CD14-positive monocyte (primary cell): ENCODE data around the gene C4orf46. TPM values are rescaled to one million over a fixed set of nuclear protein-coding genes. Genes with fewer than 3 reads are reported as not detected.

Experiments used
- DNase-seq, 3 donors: peaks; one replicate each; pipeline ENCODE4 v3.0.0-alpha.2; 2011 to 2022
- H2AFZ ChIP-seq: 2 replicates; pipeline ENCODE4 v1.6.0; 2012; ENCODE audit warnings: mild to moderate bottlenecking, low read depth, low read length, inconsistent platforms; ENCODE audit not compliant: insufficient read depth, poor library complexity, severe bottlenecking
- H3K27ac ChIP-seq, 2 donors: 1 replicate in 1 of 2; 2 replicates in 1 of 2; pipeline ENCODE4 v1.5.1; 2012 to 2013; ENCODE audit warnings: low read length in 2 of 2, control low read depth in 1 of 2, inconsistent platforms in 1 of 2, low read depth in 1 of 2, mild to moderate bottlenecking in 1 of 2
- H3K27me3 ChIP-seq, 2 donors: one replicate each; pipeline versions ENCODE4 v1.6.0 to v1.6.1; 2011 to 2013; ENCODE audit warnings: low read length in 2 of 2; ENCODE audit not compliant: control insufficient read depth in 2 of 2, insufficient read depth in 2 of 2
- H3K36me3 ChIP-seq, 2 donors: replicated peaks in 1 of 2; 1 replicate in 1 of 2; 2 replicates in 1 of 2; pipeline versions ENCODE4 v1.5.1 to v1.6.1; 2012 to 2013; ENCODE audit warnings: low read length in 2 of 2, control low read depth in 1 of 2, inconsistent platforms in 1 of 2, mild to moderate bottlenecking in 1 of 2; ENCODE audit not compliant: insufficient read depth in 2 of 2, control insufficient read depth in 1 of 2
- H3K4me1 ChIP-seq, 2 donors: 1 replicate in 1 of 2; 2 replicates in 1 of 2; pipeline versions ENCODE4 v1.5.1 to v1.6.1; 2012 to 2013; ENCODE audit warnings: low read length in 2 of 2, control low read depth in 1 of 2, inconsistent platforms in 1 of 2, mild to moderate bottlenecking in 1 of 2, moderate library complexity in 1 of 2; ENCODE audit not compliant: insufficient read depth in 2 of 2, control insufficient read depth in 1 of 2
- H3K4me2 ChIP-seq: replicated peaks from 2 replicates; pipeline ENCODE3; 2012; ENCODE audit warnings: low read length, moderate library complexity, mild to moderate bottlenecking; ENCODE audit not compliant: poor library complexity, severe bottlenecking; ENCODE audit errors: extremely low read depth
- H3K4me3 ChIP-seq, 3 experiments: fragments of 200-600 bp in 1 of 3; sonication (generic) in 1 of 3; replicated peaks in 1 of 3; 1 replicate in 2 of 3; 2 replicates in 1 of 3; pipeline ENCODE4 v1.5.1; 2011 to 2013; ENCODE audit warnings: low read length in 3 of 3, mild to moderate bottlenecking in 3 of 3, control low read depth in 2 of 3, low read depth in 2 of 3, inconsistent platforms in 1 of 3, moderate library complexity in 1 of 3
- H3K79me2 ChIP-seq: 2 replicates; pipeline ENCODE4 v1.6.0; 2012; ENCODE audit warnings: mild to moderate bottlenecking, control low read depth, inconsistent platforms, low read length, moderate library complexity; ENCODE audit not compliant: insufficient read depth
- H3K9ac ChIP-seq: 2 replicates; pipeline ENCODE4 v1.6.0; 2017; ENCODE audit warnings: low read length, mild to moderate bottlenecking; ENCODE audit not compliant: insufficient read depth, poor library complexity, severe bottlenecking
- H3K9me3 ChIP-seq, 2 donors: replicated peaks in 1 of 2; 1 replicate in 1 of 2; 2 replicates in 1 of 2; pipeline versions ENCODE4 v1.5.1 to v1.6.1; 2012 to 2013; ENCODE audit warnings: low read length in 2 of 2, control low read depth in 1 of 2; ENCODE audit not compliant: control insufficient read depth in 1 of 2, insufficient read depth in 1 of 2
- H4K20me1 ChIP-seq: 2 replicates; pipeline ENCODE4 v1.6.0; 2012; ENCODE audit warnings: mild to moderate bottlenecking, low read length, control low read depth, moderate library complexity; ENCODE audit not compliant: insufficient read depth
- H3K27ac Mint-ChIP-seq, 7 donors: one replicate each; pipeline ENCODE4 v1.8.0; 2020; ENCODE audit warnings: mild to moderate bottlenecking in 7 of 7, mixed read lengths in 7 of 7, moderate library complexity in 6 of 7, inconsistent platforms in 2 of 7
- H3K27me3 Mint-ChIP-seq, 3 donors: one replicate each; pipeline ENCODE4 v1.8.0; 2021 to 2022; ENCODE audit warnings: low read depth in 3 of 3, mild to moderate bottlenecking in 3 of 3, mixed read lengths in 3 of 3, moderate library complexity in 3 of 3, inconsistent platforms in 1 of 3
- H3K36me3 Mint-ChIP-seq, 2 donors: one replicate each; pipeline ENCODE4 v1.8.0; 2020; ENCODE audit warnings: mixed read lengths in 2 of 2, inconsistent platforms in 1 of 2, mild to moderate bottlenecking in 1 of 2
- H3K4me1 Mint-ChIP-seq: one replicate; pipeline ENCODE4 v1.8.0; 2020; ENCODE audit warnings: mild to moderate bottlenecking, mixed read lengths
- H3K4me3 Mint-ChIP-seq, 2 donors: one replicate each; pipeline ENCODE4 v1.8.0; 2020; ENCODE audit warnings: mild to moderate bottlenecking in 2 of 2, mixed read lengths in 2 of 2, moderate library complexity in 1 of 2
- H3K9me3 Mint-ChIP-seq, 7 donors: one replicate each; pipeline ENCODE4 v1.8.0; 2020 to 2022; ENCODE audit warnings: mixed read lengths in 7 of 7, mild to moderate bottlenecking in 6 of 7, moderate library complexity in 6 of 7, inconsistent platforms in 2 of 7
- WGBS: methylation state at CpG from one replicate; pipeline ENCODE4 v1.1.5; 2013; ENCODE audit warnings: missing lambda C conversion rate; ENCODE audit not compliant: insufficient coverage; 5-methylcytosine and 5-hydroxymethylcytosine counted together
- intact Hi-C, 2 donors: fragments of 100-400 bp; cut with micrococcal nuclease; formaldehyde crosslinking; loops; one replicate each; pipeline versions ENCODE4 v1.15.0 to v1.15.1; 2023
- polyA plus RNA-seq, 3 donors: library from polyadenylated mRNA; depleted of rRNA in 1 of 3; unstranded in 2 of 3; stranded (reverse) in 1 of 3; fragments of 300-500 nt in 2 of 3; fragments of >200 nt in 1 of 3; fragmentation: Illumina TruSeq in 2 of 3; gene quantifications; 1 replicate in 2 of 3; 2 replicates in 1 of 3; pipeline ENCODE4 v1.2.3, GENCODE V29; 2012 to 2021
- TF ChIP-seq, protein P1 (sequence below): fragments of 200-600 bp; IDR thresholded peaks from one replicate; pipeline ENCODE4 v1.8.0; 2022; ENCODE audit warnings: antibody characterized with exemption, mild to moderate bottlenecking

The C4orf46 gene
- polyA plus RNA-seq, 3 donors = 4.3 to 7.6 (median 5.4) TPM

DNA sequence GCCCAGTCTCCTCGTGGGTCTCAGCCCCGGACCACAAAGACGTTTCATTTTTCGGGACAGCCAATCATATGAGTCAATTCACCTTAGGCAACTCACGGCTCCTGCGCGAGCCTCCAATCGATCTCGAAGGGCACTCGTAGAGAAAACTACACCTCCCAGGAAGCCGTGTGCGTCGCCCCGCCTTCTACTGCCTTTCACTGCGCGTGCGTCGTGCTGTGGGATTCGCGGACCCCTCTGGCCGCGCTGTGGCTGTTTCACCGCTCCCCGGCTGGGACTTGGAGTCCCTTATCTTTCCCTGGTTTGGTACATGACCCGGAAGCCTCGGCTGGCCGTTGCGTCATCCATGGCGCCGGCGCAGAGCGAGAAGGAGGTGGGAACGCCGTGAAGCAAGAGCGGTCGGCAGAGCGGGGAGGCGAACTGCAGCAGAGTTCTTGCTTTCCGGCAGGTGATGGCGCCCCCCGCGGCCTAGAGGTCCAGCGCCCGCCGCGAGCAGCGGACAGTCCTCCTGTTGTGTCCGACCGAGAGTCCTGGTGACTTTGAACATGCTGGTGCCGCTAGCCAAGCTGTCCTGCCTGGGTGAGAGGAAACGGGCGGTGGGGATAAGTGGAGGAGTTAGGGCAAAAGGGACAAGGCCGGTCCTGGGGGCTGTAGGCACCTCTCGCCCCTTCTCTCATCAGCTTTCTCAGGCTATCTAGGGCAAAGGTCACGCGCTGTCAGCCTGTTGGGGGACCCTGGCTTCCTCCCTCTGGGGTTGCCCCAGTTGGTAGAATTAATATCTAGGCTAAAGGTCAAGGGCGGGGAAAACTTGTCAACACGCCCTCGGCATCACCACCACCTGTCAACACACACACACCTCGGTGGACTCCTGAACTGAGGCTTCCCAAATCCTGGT, 474 bp upstream of the C4orf46 start, which contains the start of gene ETFDH:
TSS of gene ETFDH (plus strand) at position 382 of the 892 bp plus-strand sequence. CDS start at position 543, 161 bp downstream.
- intact Hi-C loops = loop anchor here (5.0 to 10.0 kb wide), 2 partner anchors 45 to 53 kb away; partner anchors contain the start of gene PPID (in 1 of the 2)
- no peaks in the 10 kb centered on the region for H3K9me3 ChIP-seq
- peak within 1 kb of the TSS; percentile 94 for H3K4me2 ChIP-seq
- no peaks in the 10 kb centered on the region for H4K20me1 ChIP-seq
- Mint-ChIP-seq H3K27ac (peak within 1 kb of the TSS; percentile 92 to 99 (median 97)), H3K4me3 (peak within 1 kb of the TSS; percentile 96 to 97), H3K36me3 (peaks cover 2 to 7% of the 10 kb centered on the region in 2 donors), H3K27me3 (no peaks in the 10 kb centered on the region), H3K9me3 (no peaks in the 10 kb centered on the region), H3K4me1 (peaks cover 28% of the 10 kb centered on the region)
- peak within 1 kb of the TSS; percentile 73 to 99 (median 98) for H3K4me3 ChIP-seq
- TF ChIP-seq, protein P1, sequence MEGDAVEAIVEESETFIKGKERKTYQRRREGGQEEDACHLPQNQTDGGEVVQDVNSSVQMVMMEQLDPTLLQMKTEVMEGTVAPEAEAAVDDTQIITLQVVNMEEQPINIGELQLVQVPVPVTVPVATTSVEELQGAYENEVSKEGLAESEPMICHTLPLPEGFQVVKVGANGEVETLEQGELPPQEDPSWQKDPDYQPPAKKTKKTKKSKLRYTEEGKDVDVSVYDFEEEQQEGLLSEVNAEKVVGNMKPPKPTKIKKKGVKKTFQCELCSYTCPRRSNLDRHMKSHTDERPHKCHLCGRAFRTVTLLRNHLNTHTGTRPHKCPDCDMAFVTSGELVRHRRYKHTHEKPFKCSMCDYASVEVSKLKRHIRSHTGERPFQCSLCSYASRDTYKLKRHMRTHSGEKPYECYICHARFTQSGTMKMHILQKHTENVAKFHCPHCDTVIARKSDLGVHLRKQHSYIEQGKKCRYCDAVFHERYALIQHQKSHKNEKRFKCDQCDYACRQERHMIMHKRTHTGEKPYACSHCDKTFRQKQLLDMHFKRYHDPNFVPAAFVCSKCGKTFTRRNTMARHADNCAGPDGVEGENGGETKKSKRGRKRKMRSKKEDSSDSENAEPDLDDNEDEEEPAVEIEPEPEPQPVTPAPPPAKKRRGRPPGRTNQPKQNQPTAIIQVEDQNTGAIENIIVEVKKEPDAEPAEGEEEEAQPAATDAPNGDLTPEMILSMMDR = peak; percentile 60
- peak; percentile 96 to 99 (median 99) for DNase-seq
- H2AFZ ChIP-seq = peak within 1 kb of the TSS; percentile 98
- H3K79me2 ChIP-seq = peaks cover 76% of the 10 kb centered on the region
- H3K36me3 ChIP-seq = peaks cover 0 to 6% of the 10 kb centered on the region in 2 donors
- H3K27ac ChIP-seq = peak within 1 kb of the TSS; percentile 94 to 95
- peaks cover 20 to 32% of the 10 kb centered on the region in 2 donors for H3K4me1 ChIP-seq
- under 1% methylated on average over 52 of the region's 60 CpGs for WGBS
- H3K9ac ChIP-seq = peak within 1 kb of the TSS; percentile 81
- H3K27me3 ChIP-seq = no peaks in the 10 kb centered on the region

DNA sequence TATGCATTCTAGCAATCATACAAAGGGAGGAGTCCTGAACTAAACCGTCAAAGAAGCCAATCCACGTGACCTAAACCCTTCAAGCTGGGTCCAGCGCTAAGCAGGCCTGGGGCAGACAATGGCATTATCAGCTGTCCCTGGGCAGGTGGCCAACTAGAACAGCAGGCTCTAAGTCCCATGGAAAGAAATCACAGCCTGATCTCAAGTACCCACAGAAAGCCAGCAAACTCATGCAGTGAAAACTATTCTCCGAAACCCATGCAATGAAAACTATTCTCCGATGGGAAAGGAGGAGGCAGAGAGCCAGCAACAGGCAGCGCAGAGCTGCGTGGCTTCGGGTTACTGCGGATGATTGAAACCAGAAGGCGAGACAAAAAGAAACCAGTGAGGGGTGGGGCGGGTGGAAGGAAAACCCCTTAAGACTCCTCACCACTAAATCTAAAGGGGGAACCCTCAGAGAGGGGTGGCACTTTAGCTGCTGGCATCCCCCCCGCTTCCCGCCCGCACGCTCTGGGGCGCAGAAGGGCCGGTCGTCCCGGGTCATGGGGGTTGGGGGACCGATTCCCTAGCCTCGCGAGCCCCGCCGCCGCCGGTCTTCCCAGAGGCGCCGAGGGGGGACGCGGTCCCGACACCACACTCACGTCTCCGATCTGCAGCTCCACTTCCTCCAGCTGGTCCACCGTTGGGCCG, 567 bp downstream of the C4orf46 start:
- WGBS = 0% methylated on average over 23 of the region's 35 CpGs
- H3K36me3 Mint-ChIP-seq = peaks cover 3 to 4% of the 10 kb centered on the region in 2 donors
- intact Hi-C loops = loop anchor here (5.0 to 10.0 kb wide), 2 partner anchors 46 to 54 kb away; partner anchors contain the start of gene PPID (in 1 of the 2)

More for the DNA sequence above, 567 bp downstream of the C4orf46 start:
- Mint-ChIP-seq H3K4me3 (peak overlapping the region; percentile 96 to 97), H3K27ac (peak overlapping the region; percentile 92 to 99 (median 97)), H3K27me3 (no peaks in the 10 kb centered on the region), H3K9me3 (no peaks in the 10 kb centered on the region), H3K4me1 (peaks cover 26% of the 10 kb centered on the region)
- H3K9ac ChIP-seq = peak overlapping the region; percentile 81
- H4K20me1 ChIP-seq = no peaks in the 10 kb centered on the region
- H3K79me2 ChIP-seq = peaks cover 83% of the 10 kb centered on the region
- DNase-seq = peak; percentile 13 to 51 (median 16)
- H3K36me3 ChIP-seq = peaks cover 0 to 6% of the 10 kb centered on the region in 2 donors
- peaks cover 20 to 32% of the 10 kb centered on the region in 2 donors for H3K4me1 ChIP-seq
- TF ChIP-seq, protein P1 = no peak
- H2AFZ ChIP-seq = peak overlapping the region; percentile 98
- peak overlapping the region; percentile 73 to 99 (median 98) for H3K4me3 ChIP-seq
- H3K27me3 ChIP-seq = no peaks in the 10 kb centered on the region
- peak overlapping the region; percentile 94 to 95 for H3K27ac ChIP-seq
- H3K4me2 ChIP-seq = peak overlapping the region; percentile 94
- H3K9me3 ChIP-seq = no peaks in the 10 kb centered on the region
